ENCODE measurements around the gene DHX9.

- no peak for TF ChIP-seq CTCF (IDR thresholded peaks at IDR 0.05)
- TF ChIP-seq POLR2A (IDR thresholded peaks at IDR 0.05) = no peak
These were observed 46.4 kb downstream of the DHX9 start for GRCh38 chr1:182885591-182885990.

Measured in lower leg skin (tissue), 3 donors.